CD4-positive, CD25-positive, alpha-beta regulatory T cell (primary cell): ENCODE data around the gene ITGA3. TPM values are rescaled to one million over a fixed set of nuclear protein-coding genes. Genes with fewer than 3 reads are reported as not detected.

Experiments used
- ATAC-seq, 2 donors: fragments of 150-1000 bp; cut with Tn5 transposase; one replicate each; pipeline ENCODE4 v1.10.0; 2021; ENCODE audit warnings: low read depth in 2 of 2, moderate number of reproducible peaks in 2 of 2, moderate library complexity in 1 of 2
- DNase-seq, 3 donors: peaks; one replicate each; pipeline versions ENCODE4 v3.0.0 to v3.0.0-alpha.2; 2012 to 2022; ENCODE audit warnings: mixed read lengths in 1 of 3
- H3K27ac ChIP-seq: one replicate; pipeline ENCODE4 v1.7.0; 2013; ENCODE audit warnings: mild to moderate bottlenecking, low read length; ENCODE audit not compliant: insufficient read depth, poor library complexity, severe bottlenecking
- H3K27me3 ChIP-seq: one replicate; pipeline ENCODE4 v1.7.0; 2013; ENCODE audit warnings: low read length; ENCODE audit not compliant: control insufficient read depth, insufficient read depth
- H3K36me3 ChIP-seq: one replicate; pipeline ENCODE4 v1.7.0; 2013; ENCODE audit warnings: mild to moderate bottlenecking, low read length, moderate library complexity; ENCODE audit not compliant: control insufficient read depth, insufficient read depth
- H3K4me1 ChIP-seq: 2 replicates; pipeline ENCODE4 v1.7.0; 2013; ENCODE audit warnings: mild to moderate bottlenecking, low read length; ENCODE audit not compliant: insufficient read depth, control insufficient read depth, poor library complexity, severe bottlenecking
- H3K4me3 ChIP-seq: one replicate; pipeline ENCODE4 v1.7.0; 2013; ENCODE audit warnings: low read depth, mild to moderate bottlenecking, low read length, moderate library complexity
- H3K9me3 ChIP-seq, 2 experiments: 1 replicate in 1 of 2; 2 replicates in 1 of 2; pipeline ENCODE4 v1.7.0; 2013; ENCODE audit warnings: low read length in 2 of 2, mild to moderate bottlenecking in 1 of 2, moderate library complexity in 1 of 2; ENCODE audit not compliant: control insufficient read depth in 2 of 2
- H3K27ac Mint-ChIP-seq, 3 donors: one replicate each; pipeline ENCODE4 v1.8.0; 2020 to 2022; ENCODE audit warnings: mild to moderate bottlenecking in 3 of 3, mixed read lengths in 3 of 3, moderate library complexity in 2 of 3
- H3K27me3 Mint-ChIP-seq: one replicate; pipeline ENCODE4 v1.8.0; 2022; ENCODE audit warnings: mild to moderate bottlenecking, mixed read lengths
- H3K36me3 Mint-ChIP-seq: one replicate; pipeline ENCODE4 v1.8.0; 2020; ENCODE audit warnings: mixed read lengths
- H3K4me1 Mint-ChIP-seq, 4 donors: one replicate each; pipeline ENCODE4 v1.8.0; 2020 to 2022; ENCODE audit warnings: mixed read lengths in 4 of 4, mild to moderate bottlenecking in 1 of 4
- H3K4me3 Mint-ChIP-seq, 4 donors: one replicate each; pipeline ENCODE4 v1.8.0; 2020 to 2022; ENCODE audit warnings: mild to moderate bottlenecking in 4 of 4, mixed read lengths in 4 of 4, moderate library complexity in 3 of 4
- H3K9me3 Mint-ChIP-seq, 7 donors: one replicate each; pipeline ENCODE4 v1.8.0; 2020 to 2022; ENCODE audit warnings: mixed read lengths in 7 of 7, mild to moderate bottlenecking in 3 of 7, moderate library complexity in 2 of 7
- polyA plus RNA-seq, 4 donors: library from polyadenylated mRNA; unstranded; fragments of 300-500 nt; fragmentation: Illumina TruSeq; gene quantifications; one replicate each; pipeline ENCODE4 v1.2.3, GENCODE V29; 2021
- total RNA-seq: library from RNA; stranded (reverse); gene quantifications from one replicate; pipeline ENCODE4 v1.2.3, GENCODE V29; 2022

Gene ITGA3
- total and polyA plus RNA-seq, 5 donors from 2014 or later = 1.7 to 14.4 (median 2.7) TPM

- peak overlapping the region in 1 of 4 donors; percentile 53 for H3K4me3 Mint-ChIP-seq
- no peaks in the 10 kb centered on the region for H3K27me3 Mint-ChIP-seq
- no peaks in the 10 kb centered on the region for H3K4me1 ChIP-seq
- H3K27ac ChIP-seq = no peak overlapping the region
- no peaks in the 10 kb centered on the region for H3K27me3 ChIP-seq
- no peak for DNase-seq
- no peaks in the 10 kb centered on the region for H3K36me3 ChIP-seq
- H3K9me3 ChIP-seq = no peaks in the 10 kb centered on the region
- ATAC-seq = no peak
- H3K4me3 ChIP-seq = no peak overlapping the region
- H3K36me3 Mint-ChIP-seq = no peaks in the 10 kb centered on the region
- H3K27ac Mint-ChIP-seq = no peak overlapping the region
- H3K4me1 Mint-ChIP-seq = peaks cover 0 to 6% (median 3%) of the 10 kb centered on the region in 4 donors
- H3K9me3 Mint-ChIP-seq = peaks cover 0 to 2% (median 0%) of the 10 kb centered on the region in 7 donors
Measured at GRCh38 chr17:50049636-50050035, 6.3 kb upstream of the ITGA3 start.

GRCh38 chr17:50050431-50051032 lies 5.4 kb upstream of the ITGA3 start:
- no peaks in the 10 kb centered on the region for H3K9me3 ChIP-seq
- H3K4me1 ChIP-seq = peaks cover 8% of the 10 kb centered on the region
- ATAC-seq = no peak
- Mint-ChIP-seq H3K4me3 (peak overlapping the region in 1 of 4 donors; percentile 60), H3K27ac (no peak overlapping the region), H3K9me3 (peaks cover 0 to 2% (median 0%) of the 10 kb centered on the region in 7 donors), H3K36me3 (no peaks in the 10 kb centered on the region), H3K4me1 (peaks cover 0 to 11% (median 7%) of the 10 kb centered on the region in 4 donors), H3K27me3 (no peaks in the 10 kb centered on the region)
- H3K36me3 ChIP-seq = no peaks in the 10 kb centered on the region
- no peak overlapping the region for H3K27ac ChIP-seq
- no peak for DNase-seq
- H3K4me3 ChIP-seq = no peak overlapping the region
- no peaks in the 10 kb centered on the region for H3K27me3 ChIP-seq

- no peaks in the 10 kb centered on the region for H3K27me3 Mint-ChIP-seq
- no peaks in the 10 kb centered on the region for H3K36me3 Mint-ChIP-seq
- peaks cover 0 to 2% (median 0%) of the 10 kb centered on the region in 7 donors for H3K9me3 Mint-ChIP-seq
- H3K27me3 ChIP-seq = no peaks in the 10 kb centered on the region
- ATAC-seq = peak; percentile 52
- H3K27ac Mint-ChIP-seq = peak overlapping the region in 1 of 3 donors; percentile 46
- H3K4me1 Mint-ChIP-seq = peaks cover 0 to 11% (median 7%) of the 10 kb centered on the region in 4 donors
- H3K4me3 Mint-ChIP-seq = peak overlapping the region in 1 of 4 donors; percentile 60
- H3K9me3 ChIP-seq = no peaks in the 10 kb centered on the region
- H3K4me1 ChIP-seq = peaks cover 8% of the 10 kb centered on the region
- no peak overlapping the region for H3K4me3 ChIP-seq
- no peak overlapping the region for H3K27ac ChIP-seq
- H3K36me3 ChIP-seq = no peaks in the 10 kb centered on the region
- DNase-seq = peak in 1 of 3 donors; percentile 43
Measured at GRCh38 chr17:50051082-50051576, 4.8 kb upstream of the ITGA3 start.

GRCh38 chr17:50051606-50052005 lies 4.3 kb upstream of the ITGA3 start:
- Mint-ChIP-seq H3K4me1 (peaks cover 0 to 15% (median 7%) of the 10 kb centered on the region in 4 donors), H3K36me3 (no peaks in the 10 kb centered on the region), H3K4me3 (peak overlapping the region in 2 of 4 donors; percentile 60 to 73), H3K27me3 (no peaks in the 10 kb centered on the region), H3K9me3 (peaks cover 0 to 2% (median 0%) of the 10 kb centered on the region in 7 donors), H3K27ac (peak overlapping the region in 1 of 3 donors; percentile 46)
- ATAC-seq = no peak
- H3K9me3 ChIP-seq = no peaks in the 10 kb centered on the region
- H3K4me3 ChIP-seq = no peak overlapping the region
- H3K4me1 ChIP-seq = peaks cover 8% of the 10 kb centered on the region
- H3K36me3 ChIP-seq = no peaks in the 10 kb centered on the region
- no peak overlapping the region for H3K27ac ChIP-seq
- DNase-seq = no peak
- no peaks in the 10 kb centered on the region for H3K27me3 ChIP-seq

- no peak overlapping the region for H3K4me3 ChIP-seq
- no peak overlapping the region for H3K27ac ChIP-seq
- H3K9me3 Mint-ChIP-seq = peaks cover 0 to 2% (median 0%) of the 10 kb centered on the region in 7 donors
- H3K27ac Mint-ChIP-seq = peak overlapping the region in 1 of 3 donors; percentile 78
- peak overlapping the region in 1 of 4 donors; percentile 73 for H3K4me3 Mint-ChIP-seq
- H3K36me3 ChIP-seq = no peaks in the 10 kb centered on the region
- no peaks in the 10 kb centered on the region for H3K36me3 Mint-ChIP-seq
- no peaks in the 10 kb centered on the region for H3K9me3 ChIP-seq
- H3K4me1 ChIP-seq = peaks cover 15% of the 10 kb centered on the region
- no peaks in the 10 kb centered on the region for H3K27me3 ChIP-seq
- H3K4me1 Mint-ChIP-seq = peaks cover 0 to 21% (median 14%) of the 10 kb centered on the region in 4 donors
- ATAC-seq (no peak), DNase-seq (no peak)
- no peaks in the 10 kb centered on the region for H3K27me3 Mint-ChIP-seq
Measured at GRCh38 chr17:50052241-50052796, 3.6 kb upstream of the ITGA3 start.

- Histone ChIP-seq H3K27me3 (no peaks in the 10 kb centered on the region), H3K36me3 (no peaks in the 10 kb centered on the region), H3K9me3 (no peaks in the 10 kb centered on the region), H3K27ac (no peak overlapping the region), H3K4me3 (no peak overlapping the region), H3K4me1 (peaks cover 20% of the 10 kb centered on the region)
- Mint-ChIP-seq H3K27ac (peak overlapping the region in 1 of 3 donors; percentile 70), H3K27me3 (no peaks in the 10 kb centered on the region), H3K4me3 (peak overlapping the region; percentile 15 to 91 (median 34)), H3K36me3 (no peaks in the 10 kb centered on the region), H3K4me1 (peaks cover 4 to 26% (median 19%) of the 10 kb centered on the region in 4 donors), H3K9me3 (peaks cover 0 to 2% (median 0%) of the 10 kb centered on the region in 7 donors)
- DNase-seq = no peak
- no peak for ATAC-seq
Measured at GRCh38 chr17:50052822-50053653, 2.9 kb upstream of the ITGA3 start.

GRCh38 chr17:50053654-50053960 lies 2.3 kb upstream of the ITGA3 start:
- DNase-seq (no peak), ATAC-seq (no peak)
- peak overlapping the region in 3 of 4 donors; percentile 52 to 91 (median 90) for H3K4me3 Mint-ChIP-seq
- H3K36me3 Mint-ChIP-seq = no peaks in the 10 kb centered on the region
- peaks cover 20% of the 10 kb centered on the region for H3K4me1 ChIP-seq
- H3K36me3 ChIP-seq = no peaks in the 10 kb centered on the region
- H3K9me3 Mint-ChIP-seq = peaks cover 0 to 2% (median 0%) of the 10 kb centered on the region in 7 donors
- no peak overlapping the region for H3K27ac ChIP-seq
- peaks cover 5 to 32% (median 23%) of the 10 kb centered on the region in 4 donors for H3K4me1 Mint-ChIP-seq
- H3K27me3 ChIP-seq = no peaks in the 10 kb centered on the region
- H3K9me3 ChIP-seq = no peaks in the 10 kb centered on the region
- H3K27ac Mint-ChIP-seq = peak overlapping the region in 1 of 3 donors; percentile 36
- no peaks in the 10 kb centered on the region for H3K27me3 Mint-ChIP-seq
- no peak overlapping the region for H3K4me3 ChIP-seq
